ENCODE data around the gene MYADML2. TPM values are rescaled to one million over a fixed set of nuclear protein-coding genes. Genes with fewer than 3 reads are reported as not detected.

MYADML2 gene
- total RNA-seq, 1 donor from 2014 or later = 0.69 TPM

GRCh38 chr17:81968396-81968745, 21.3 kb upstream of the MYADML2 start:
- no peak for TF ChIP-seq CTCF (IDR thresholded peaks at IDR 0.05; ENCODE audit: partially characterized antibody, unreplicated experiment)
- DNase-seq = no peak
- Mint-ChIP-seq H3K27ac (ENCODE audit: unreplicated experiment) (peak overlapping the region; percentile 94), H3K36me3 (ENCODE audit: unreplicated experiment) (no peaks in the 10 kb centered on the region), H3K27me3 (ENCODE audit: unreplicated experiment) (peaks cover 14% of the 10 kb centered on the region), H3K9me3 (ENCODE audit: unreplicated experiment) (peaks cover 24% of the 10 kb centered on the region), H3K4me3 (ENCODE audit: unreplicated experiment) (no peak overlapping the region), H3K4me1 (ENCODE audit: low read depth, unreplicated experiment) (peaks cover 11% of the 10 kb centered on the region)

- H3K27me3 Mint-ChIP-seq (ENCODE audit: unreplicated experiment) = peaks cover 14% of the 10 kb centered on the region
- no peak overlapping the region for H3K4me3 Mint-ChIP-seq (ENCODE audit: unreplicated experiment)
Measured at GRCh38 chr17:81967533-81968395, 20.7 kb upstream of the MYADML2 start.

GRCh38 chr17:81967244-81967532, 20.2 kb upstream of the MYADML2 start:
- Mint-ChIP-seq H3K36me3 (ENCODE audit: unreplicated experiment) (no peaks in the 10 kb centered on the region), H3K9me3 (ENCODE audit: unreplicated experiment) (peaks cover 22% of the 10 kb centered on the region), H3K27ac (ENCODE audit: unreplicated experiment) (no peak overlapping the region), H3K27me3 (ENCODE audit: unreplicated experiment) (peaks cover 16% of the 10 kb centered on the region), H3K4me1 (ENCODE audit: low read depth, unreplicated experiment) (peaks cover 11% of the 10 kb centered on the region), H3K4me3 (ENCODE audit: unreplicated experiment) (no peak overlapping the region)
- peak; percentile 6 for TF ChIP-seq CTCF (IDR thresholded peaks at IDR 0.05; ENCODE audit: partially characterized antibody, unreplicated experiment)
- no peak for DNase-seq

More at GRCh38 chr17:81967533-81968395, 20.7 kb upstream of the MYADML2 start:
- TF ChIP-seq CTCF (IDR thresholded peaks at IDR 0.05; ENCODE audit: partially characterized antibody, unreplicated experiment) = peak; percentile 2
- Mint-ChIP-seq H3K9me3 (ENCODE audit: unreplicated experiment) (peaks cover 24% of the 10 kb centered on the region), H3K27ac (ENCODE audit: unreplicated experiment) (peak overlapping the region; percentile 94), H3K4me1 (ENCODE audit: low read depth, unreplicated experiment) (peaks cover 11% of the 10 kb centered on the region), H3K36me3 (ENCODE audit: unreplicated experiment) (no peaks in the 10 kb centered on the region)
- peak; percentile 93 for DNase-seq

- H3K9me3 Mint-ChIP-seq (ENCODE audit: unreplicated experiment) = peaks cover 22% of the 10 kb centered on the region
- DNase-seq = peak; percentile 94
- H3K36me3 Mint-ChIP-seq (ENCODE audit: unreplicated experiment) = no peaks in the 10 kb centered on the region
- H3K4me1 Mint-ChIP-seq (ENCODE audit: low read depth, unreplicated experiment) = peaks cover 11% of the 10 kb centered on the region
- H3K27me3 Mint-ChIP-seq (ENCODE audit: unreplicated experiment) = peaks cover 16% of the 10 kb centered on the region
- no peak overlapping the region for H3K4me3 Mint-ChIP-seq (ENCODE audit: unreplicated experiment)
- H3K27ac Mint-ChIP-seq (ENCODE audit: unreplicated experiment) = peak overlapping the region; percentile 80
- no peak for TF ChIP-seq CTCF (IDR thresholded peaks at IDR 0.05; ENCODE audit: partially characterized antibody, unreplicated experiment)
Measured at GRCh38 chr17:81966343-81967243, 19.6 kb upstream of the MYADML2 start.

Data from glutamatergic neuron (in vitro differentiated cells).